ENCODE results near the gene PZP.

The PZP gene

DNA sequence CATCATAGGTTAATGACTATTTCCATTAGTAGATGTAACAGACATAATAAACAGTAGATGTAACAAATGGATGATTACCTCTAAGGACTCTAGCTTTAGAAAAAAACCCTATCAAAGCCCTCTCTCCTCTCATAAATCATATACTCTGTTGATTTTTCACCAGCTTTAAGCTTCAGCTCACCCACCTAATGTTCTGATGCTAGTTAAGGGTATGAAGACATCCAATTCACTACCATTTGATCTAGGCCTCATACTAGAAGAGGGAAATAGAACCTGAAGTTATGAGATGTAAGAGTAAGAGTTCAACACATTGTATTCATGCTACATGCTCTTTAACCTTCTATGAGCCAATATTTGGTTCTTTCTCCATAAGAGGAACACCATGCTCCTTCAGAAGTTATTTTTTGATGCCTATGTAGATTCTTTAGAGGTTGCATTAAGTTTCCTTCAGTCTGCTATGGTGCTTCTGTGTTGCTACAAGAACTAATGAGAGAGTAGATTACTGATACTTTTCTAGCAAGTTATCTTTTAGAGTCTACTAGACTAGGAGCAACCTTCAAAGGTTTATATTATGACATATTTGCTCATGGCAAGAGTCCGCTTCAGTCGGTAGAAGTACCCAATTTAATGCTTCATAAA, 108.5 kb downstream of the PZP start:
- no peak for DNase-seq
